ENCODE results near the gene MEN1. TPM values are rescaled to one million over a fixed set of nuclear protein-coding genes. Genes with fewer than 3 reads are reported as not detected.

MEN1 gene
- total RNA-seq, 1 experiment from 2014 or later: 32.7 TPM

DNA sequence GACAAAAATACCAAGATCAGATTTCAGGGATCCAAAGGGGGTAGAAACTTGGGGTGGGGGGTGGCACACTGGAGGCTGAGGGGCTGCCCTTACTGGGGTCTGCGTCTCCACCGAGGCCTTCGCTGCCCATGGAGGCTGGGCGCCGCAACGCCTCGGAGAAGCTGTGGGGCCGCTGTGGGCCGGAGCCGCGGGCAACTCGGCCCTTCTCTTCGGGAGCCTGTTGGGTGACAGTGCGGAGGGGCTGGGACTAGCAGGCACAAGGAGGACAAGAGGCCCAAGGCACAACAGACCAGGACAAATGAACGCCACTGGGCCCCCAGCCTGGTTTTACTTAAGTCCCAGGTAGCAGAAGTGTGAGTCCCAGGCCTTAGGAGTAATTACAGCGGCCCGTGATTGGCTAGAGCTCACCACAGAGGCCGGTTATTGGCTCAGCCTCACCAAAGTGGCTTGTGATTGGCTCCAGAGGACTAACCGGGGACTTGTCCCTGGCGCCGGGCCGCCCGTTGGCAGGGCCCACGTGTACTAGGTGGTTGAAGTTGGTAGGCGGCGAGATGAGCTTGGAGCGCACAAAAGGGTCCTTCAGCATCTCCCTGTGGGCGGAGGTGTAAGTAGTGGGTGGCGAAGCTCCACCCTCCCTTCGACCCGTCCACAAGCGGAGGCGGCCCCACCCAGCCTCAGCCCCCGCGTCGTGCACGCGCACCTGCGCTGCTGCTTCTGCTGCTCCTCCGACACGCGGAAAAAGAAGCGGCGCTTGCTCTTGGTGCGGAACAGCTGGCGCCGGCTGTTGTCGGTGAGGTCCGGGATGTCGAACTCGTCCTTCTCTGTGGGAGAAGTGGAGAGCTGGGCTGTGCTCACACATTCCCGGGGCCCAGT lies 16.5 kb upstream of the MEN1 start:
- no TSS peak for BruUV-seq (replicated peaks)
- TF ChIP-seq, protein P1, sequence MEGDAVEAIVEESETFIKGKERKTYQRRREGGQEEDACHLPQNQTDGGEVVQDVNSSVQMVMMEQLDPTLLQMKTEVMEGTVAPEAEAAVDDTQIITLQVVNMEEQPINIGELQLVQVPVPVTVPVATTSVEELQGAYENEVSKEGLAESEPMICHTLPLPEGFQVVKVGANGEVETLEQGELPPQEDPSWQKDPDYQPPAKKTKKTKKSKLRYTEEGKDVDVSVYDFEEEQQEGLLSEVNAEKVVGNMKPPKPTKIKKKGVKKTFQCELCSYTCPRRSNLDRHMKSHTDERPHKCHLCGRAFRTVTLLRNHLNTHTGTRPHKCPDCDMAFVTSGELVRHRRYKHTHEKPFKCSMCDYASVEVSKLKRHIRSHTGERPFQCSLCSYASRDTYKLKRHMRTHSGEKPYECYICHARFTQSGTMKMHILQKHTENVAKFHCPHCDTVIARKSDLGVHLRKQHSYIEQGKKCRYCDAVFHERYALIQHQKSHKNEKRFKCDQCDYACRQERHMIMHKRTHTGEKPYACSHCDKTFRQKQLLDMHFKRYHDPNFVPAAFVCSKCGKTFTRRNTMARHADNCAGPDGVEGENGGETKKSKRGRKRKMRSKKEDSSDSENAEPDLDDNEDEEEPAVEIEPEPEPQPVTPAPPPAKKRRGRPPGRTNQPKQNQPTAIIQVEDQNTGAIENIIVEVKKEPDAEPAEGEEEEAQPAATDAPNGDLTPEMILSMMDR (IDR thresholded peaks at IDR 0.05; ENCODE audit: insufficient read depth in 1 of 2, low read depth in 1 of 2, low read length in 1 of 2, severe bottlenecking in 1 of 2, unreplicated experiment in 1 of 2): no peak
- Histone ChIP-seq H3K36me3 (ENCODE audit: control insufficient read depth, insufficient read depth, low read length) (peaks cover 4% of the 10 kb centered on the region), H3K27me3 (replicated peaks; ENCODE audit: control insufficient read depth, insufficient read depth, low read length) (no peaks in the 10 kb centered on the region), H3K4me3 (ENCODE audit: low read depth, low read length) (no peak overlapping the region), H3K9me3 (no peaks in the 10 kb centered on the region), H3K4me1 (no peaks in the 10 kb centered on the region)
- H3K4me3 Mint-ChIP-seq (ENCODE audit: unreplicated experiment): no peak overlapping the region
- H3K27ac Mint-ChIP-seq (ENCODE audit: unreplicated experiment): no peak overlapping the region
- H3K4me1 Mint-ChIP-seq (ENCODE audit: low read depth, unreplicated experiment): no peaks in the 10 kb centered on the region
- intact Hi-C loops (cut with micrococcal nuclease; ENCODE audit: unreplicated experiment): no loop called here
- no peaks in the 10 kb centered on the region for H3K27me3 Mint-ChIP-seq (ENCODE audit: insufficient read depth, unreplicated experiment)
- CTCF ChIA-PET: interaction anchor here (1.3 kb wide), 1 partner anchor 17 kb away, joined by 3 read pairs; the partner anchor contains the start of gene CDC42BPG
- POLR2A ChIA-PET: no interaction called here
- DNase-seq: no peak
- H3K36me3 Mint-ChIP-seq (ENCODE audit: insufficient read depth, unreplicated experiment): peaks cover 45% of the 10 kb centered on the region
- no peaks in the 10 kb centered on the region for H3K9me3 Mint-ChIP-seq (ENCODE audit: unreplicated experiment)

DNA sequence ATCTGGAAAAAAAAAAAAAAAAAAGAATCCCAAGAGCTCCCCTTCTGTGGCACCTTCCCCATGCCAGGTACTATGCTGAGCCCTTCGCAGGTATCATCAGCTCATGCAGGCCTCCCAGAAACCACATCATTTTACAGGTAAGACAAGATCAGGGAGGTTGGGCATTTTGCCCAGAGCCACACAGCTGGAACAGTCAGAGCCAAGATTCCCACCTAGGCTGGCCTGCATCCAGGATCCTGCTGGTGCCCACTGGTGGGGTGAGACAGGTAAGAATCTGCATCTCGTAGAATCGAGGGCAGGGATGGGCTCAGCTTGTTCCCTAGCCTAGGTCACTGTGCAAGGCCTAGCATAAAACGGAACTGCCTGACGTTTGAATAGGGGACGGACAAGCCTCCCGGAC lies 15.7 kb upstream of the MEN1 start:
- Histone ChIP-seq H3K27me3 (replicated peaks; ENCODE audit: control insufficient read depth, insufficient read depth, low read length) (no peaks in the 10 kb centered on the region), H3K4me1 (no peaks in the 10 kb centered on the region), H3K9me3 (no peaks in the 10 kb centered on the region), H3K36me3 (ENCODE audit: control insufficient read depth, insufficient read depth, low read length) (peaks cover 4% of the 10 kb centered on the region), H3K4me3 (ENCODE audit: low read depth, low read length) (no peak overlapping the region)
- Mint-ChIP-seq H3K4me3 (ENCODE audit: unreplicated experiment) (no peak overlapping the region), H3K27me3 (ENCODE audit: insufficient read depth, unreplicated experiment) (no peaks in the 10 kb centered on the region), H3K27ac (ENCODE audit: unreplicated experiment) (no peak overlapping the region), H3K9me3 (ENCODE audit: unreplicated experiment) (no peaks in the 10 kb centered on the region), H3K36me3 (ENCODE audit: insufficient read depth, unreplicated experiment) (peaks cover 42% of the 10 kb centered on the region), H3K4me1 (ENCODE audit: low read depth, unreplicated experiment) (no peaks in the 10 kb centered on the region)
- POLR2A ChIA-PET: no interaction called here
- TF ChIP-seq, protein P1 (IDR thresholded peaks at IDR 0.05; ENCODE audit: insufficient read depth in 1 of 2, low read depth in 1 of 2, low read length in 1 of 2, severe bottlenecking in 1 of 2, unreplicated experiment in 1 of 2): no peak
- CTCF ChIA-PET: no interaction called here
- DNase-seq: no peak
- intact Hi-C loops (cut with micrococcal nuclease; ENCODE audit: unreplicated experiment): no loop called here
- BruUV-seq (replicated peaks): no TSS peak

DNA sequence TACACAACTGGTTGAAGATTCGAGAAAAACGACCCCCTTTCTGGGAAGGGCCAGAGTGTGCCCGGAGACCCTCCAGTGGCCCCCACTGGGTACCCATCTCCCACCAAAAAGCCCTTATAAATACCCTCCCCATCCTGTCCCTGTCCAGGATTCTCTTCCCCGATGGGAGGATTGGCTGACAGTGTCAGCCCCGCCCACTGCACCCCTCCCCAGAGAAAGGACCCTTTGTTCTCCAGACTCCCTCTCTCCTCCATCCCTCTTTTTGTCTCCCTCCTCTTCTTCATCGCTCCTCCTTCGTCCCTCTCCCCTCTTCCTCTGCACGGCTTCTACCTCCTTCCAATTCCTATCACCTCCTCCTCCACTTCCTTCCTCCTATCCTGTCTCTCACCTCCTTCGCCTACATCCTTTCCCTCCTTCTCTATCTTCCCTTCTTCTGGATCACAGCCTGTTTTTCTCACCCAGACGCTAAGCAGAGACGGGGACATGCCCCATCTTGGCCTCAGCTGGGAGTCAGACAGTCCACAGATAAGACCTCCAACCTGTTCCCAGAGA lies 13.3 kb upstream of the MEN1 start:
- BruUV-seq (replicated peaks): TSS peak; percentile 59
- Histone ChIP-seq H3K36me3 (ENCODE audit: control insufficient read depth, insufficient read depth, low read length) (peaks cover 2% of the 10 kb centered on the region; the same call in 1 of the 2 replicates), H3K9me3 (no peaks in the 10 kb centered on the region), H3K4me3 (ENCODE audit: low read depth, low read length) (no peak overlapping the region), H3K4me1 (no peaks in the 10 kb centered on the region), H3K27me3 (replicated peaks; ENCODE audit: control insufficient read depth, insufficient read depth, low read length) (no peaks in the 10 kb centered on the region)
- POLR2A ChIA-PET: interaction anchor here (0.7 kb wide), 1 partner anchor 267 kb away, joined by 3 read pairs; no protein-coding TSS in a partner anchor
- Mint-ChIP-seq H3K4me3 (ENCODE audit: unreplicated experiment) (no peak overlapping the region), H3K27ac (ENCODE audit: unreplicated experiment) (no peak overlapping the region), H3K4me1 (ENCODE audit: low read depth, unreplicated experiment) (no peaks in the 10 kb centered on the region), H3K36me3 (ENCODE audit: insufficient read depth, unreplicated experiment) (peaks cover 26% of the 10 kb centered on the region), H3K27me3 (ENCODE audit: insufficient read depth, unreplicated experiment) (no peaks in the 10 kb centered on the region), H3K9me3 (ENCODE audit: unreplicated experiment) (no peaks in the 10 kb centered on the region)
- CTCF ChIA-PET: no interaction called here
- TF ChIP-seq, protein P1 (IDR thresholded peaks at IDR 0.05; ENCODE audit: insufficient read depth in 1 of 2, low read depth in 1 of 2, low read length in 1 of 2, severe bottlenecking in 1 of 2, unreplicated experiment in 1 of 2): no peak
- intact Hi-C loops (cut with micrococcal nuclease; ENCODE audit: unreplicated experiment): no loop called here
- no peak for DNase-seq

Data from Caco-2 (cell line).